HT-29 (cell line): ENCODE results near the gene NPAS3. TPM values are rescaled to one million over a fixed set of nuclear protein-coding genes. Genes with fewer than 3 reads are reported as not detected.
A peak's percentile ranks its signal among the peaks of the same experiment; 100 is the strongest.

Source experiments
- DNase-seq: peaks from one replicate; pipeline ENCODE4 v3.0.0-alpha.2; 2015; ENCODE audit warnings: low spot score
- total RNA-seq: library from RNA; depleted of rRNA; stranded (reverse); fragments of >200 nt; shearing (Covaris generic); gene quantifications from 2 replicates; pipeline ENCODE4 v1.2.3, GENCODE V29; 2014

The NPAS3 gene
- total RNA-seq, 1 experiment from 2014 or later, result not detected

- no peak for DNase-seq
Observed at GRCh38 chr14:32940066-32940651, 1.5 kb downstream of the NPAS3 start.

- DNase-seq, result no peak
Observed at GRCh38 chr14:32940711-32941667, 2.3 kb downstream of the NPAS3 start.

GRCh38 chr14:32941668-32942065 is 3.0 kb downstream of the NPAS3 start:
- DNase-seq, result no peak

GRCh38 chr14:32947081-32947480 is 8.4 kb downstream of the NPAS3 start:
- no peak for DNase-seq

GRCh38 chr14:32947792-32948191 is 9.1 kb downstream of the NPAS3 start:
- DNase-seq, result no peak

- DNase-seq, result no peak
Observed at GRCh38 chr14:32950584-32950983, 11.9 kb downstream of the NPAS3 start.

- no peak for DNase-seq
Observed at GRCh38 chr14:32967421-32967820, 28.7 kb downstream of the NPAS3 start.

- DNase-seq, result no peak
Observed at GRCh38 chr14:32968972-32969544, 30.4 kb downstream of the NPAS3 start.

GRCh38 chr14:32977913-32978312 is 39.2 kb downstream of the NPAS3 start:
- DNase-seq, result no peak

- no peak for DNase-seq
Observed at GRCh38 chr14:32978691-32979255, 40.1 kb downstream of the NPAS3 start.

- DNase-seq, result no peak
Observed at GRCh38 chr14:32980178-32980901, 41.7 kb downstream of the NPAS3 start.

GRCh38 chr14:32980902-32981501 is 42.3 kb downstream of the NPAS3 start:
- DNase-seq, result no peak

GRCh38 chr14:32984241-32984930 is 45.7 kb downstream of the NPAS3 start:
- no peak for DNase-seq

- DNase-seq, result no peak
Observed at GRCh38 chr14:32985866-32986265, 47.2 kb downstream of the NPAS3 start.

- no peak for DNase-seq
Observed at GRCh38 chr14:32986791-32987540, 48.3 kb downstream of the NPAS3 start.

- no peak for DNase-seq
Observed at GRCh38 chr14:32991691-32992090, 53.0 kb downstream of the NPAS3 start.

GRCh38 chr14:32993921-32994320 is 55.2 kb downstream of the NPAS3 start:
- DNase-seq, result no peak

- no peak for DNase-seq
Observed at GRCh38 chr14:32996343-32996742, 57.7 kb downstream of the NPAS3 start.

GRCh38 chr14:32998433-32998832 is 59.8 kb downstream of the NPAS3 start:
- DNase-seq, result peak; percentile 42

GRCh38 chr14:33009673-33010072 is 71.0 kb downstream of the NPAS3 start:
- DNase-seq, result no peak
